GM12878 (cell line): ENCODE data around the gene STAT5A. TPM values are rescaled to one million over a fixed set of nuclear protein-coding genes. Genes with fewer than 3 reads are reported as not detected.

ENCODE experiments used
- ATAC-seq: fragments of 200-7000 bp; cut with Tn5 transposase; 3 replicates; pipeline ENCODE4 v1.9.1; 2020; ENCODE audit warnings: mild to moderate bottlenecking, moderate library complexity
- BruUV-seq: library from RNA; stranded (reverse); fragments of 400-500 nt; replicated peaks from 2 replicates; lab custom pipeline; 2021; lab: Mats Ljungman, UMichigan
- CTCF ChIA-PET: fragments of 300-600 bp; sonication (Branson Sonifier 250); formaldehyde crosslinking; extraction: SDS; loops from one replicate; lab custom pipeline; 2021; ENCODE audit warnings: inconsistent platforms; lab: Yijun Ruan, JAX
- POLR2A ChIA-PET: fragments of 350-600 bp; formaldehyde crosslinking; extraction: SDS; loops from one replicate; lab custom pipeline; 2021; ENCODE audit warnings: inconsistent platforms; lab: Charles Lee
- RAD21 ChIA-PET: fragments of 300-600 bp; sonication (Branson Sonifier 250); formaldehyde crosslinking; loops from one replicate; lab custom pipeline; 2023; ENCODE audit warnings: antibody characterized with exemption; ENCODE audit not compliant: unreplicated experiment; lab: Charles Lee
- SMC1A ChIA-PET: fragments of 300-600 bp; sonication (Branson Sonifier 250); formaldehyde crosslinking; loops from one replicate; lab custom pipeline; 2023; ENCODE audit not compliant: unreplicated experiment, uncharacterized antibody; lab: Charles Lee
- DNase-seq: peaks from one replicate; pipeline ENCODE4 v3.0.0-alpha.2; 2011; ENCODE audit warnings: low read depth, low spot score
- FAIRE-seq: peaks from 3 replicates; lab custom pipeline; 2011; peaks lifted over from hg19 to GRCh38; lab: Jason Lieb, UNC
- H2AFZ ChIP-seq: 2 replicates; pipeline ENCODE4 v1.6.0; 2011; ENCODE audit warnings: low read depth, low read length, control low read depth; ENCODE audit not compliant: control insufficient read depth
- H3K27ac ChIP-seq: 2 replicates; pipeline ENCODE4 v1.5.1; 2011; ENCODE audit warnings: control low read depth; ENCODE audit not compliant: control insufficient read depth, insufficient read depth
- H3K27me3 ChIP-seq, 2 experiments: replicated peaks in 1 of 2; 2 replicates each; pipeline versions ENCODE4 v1.6.0 to v1.6.1; 2011; ENCODE audit warnings: low read length in 1 of 2; ENCODE audit not compliant: control insufficient read depth in 2 of 2, insufficient read depth in 2 of 2
- H3K36me3 ChIP-seq, 2 experiments: 2 replicates each; pipeline ENCODE4 v1.5.1; 2011; ENCODE audit warnings: low read length in 1 of 2; ENCODE audit not compliant: control insufficient read depth in 2 of 2, insufficient read depth in 2 of 2
- H3K4me1 ChIP-seq: 2 replicates; pipeline ENCODE4 v1.6.1; 2011; ENCODE audit warnings: mild to moderate bottlenecking, low read length, moderate library complexity, mixed read lengths; ENCODE audit not compliant: control insufficient read depth, insufficient read depth
- H3K4me2 ChIP-seq: 2 replicates; pipeline ENCODE4 v1.6.0; 2011; ENCODE audit warnings: control low read depth; ENCODE audit not compliant: control insufficient read depth, insufficient read depth
- H3K4me3 ChIP-seq: fragments of 200-600 bp; sonication (generic); 2 replicates; pipeline ENCODE4 v1.5.1; 2016
- H3K79me2 ChIP-seq: 2 replicates; pipeline ENCODE4 v1.6.0; 2011; ENCODE audit warnings: low read length; ENCODE audit not compliant: control insufficient read depth, insufficient read depth
- H3K9ac ChIP-seq: 2 replicates; pipeline ENCODE4 v1.8.0; 2011; ENCODE audit warnings: low read length, control low read depth, mixed read lengths; ENCODE audit not compliant: control insufficient read depth, insufficient read depth
- H3K9me3 ChIP-seq: replicated peaks from 3 replicates; pipeline ENCODE4 v1.5.1; 2011; ENCODE audit warnings: mild to moderate bottlenecking, low read length; ENCODE audit not compliant: control insufficient read depth, insufficient read depth
- H4K20me1 ChIP-seq: 2 replicates; pipeline ENCODE4 v1.6.0; 2011; ENCODE audit not compliant: control insufficient read depth, insufficient read depth
- ASH2L ChIP-seq: fragments of 300-600, 200-600 bp; sonication (generic); IDR thresholded peaks from 2 replicates; pipeline ENCODE4 v1.6.1; 2017; ENCODE audit warnings: low read depth, mild to moderate bottlenecking, borderline replicate concordance
- BACH1 ChIP-seq: fragments of 450-650 bp; IDR thresholded peaks from 2 replicates; pipeline ENCODE4 v1.6.1; 2017; ENCODE audit warnings: mild to moderate bottlenecking, borderline replicate concordance
- CEBPB ChIP-seq, 2 experiments: fragments of 150-350 bp in 1 of 2; IDR thresholded peaks; 2 replicates each; pipeline ENCODE4 v1.6.1; 2012 to 2014; ENCODE audit warnings: low read depth in 2 of 2, low read length in 2 of 2, borderline replicate concordance in 1 of 2, inconsistent platforms in 1 of 2
- E2F4 ChIP-seq: IDR thresholded peaks from 2 replicates; pipeline ENCODE4 v1.6.1; 2012; ENCODE audit warnings: low read depth, low read length, improper control_type of control experiment
- EZH2 ChIP-seq: IDR thresholded peaks from 2 replicates; pipeline ENCODE4 v1.6.1; 2012; ENCODE audit warnings: low read depth, mild to moderate bottlenecking, control low read depth, inconsistent platforms, low read length, borderline replicate concordance; ENCODE audit not compliant: control insufficient read depth
- HSF1 ChIP-seq: fragments of 150-350 bp; IDR thresholded peaks from 2 replicates; pipeline ENCODE4 v1.6.1; 2014; ENCODE audit warnings: mild to moderate bottlenecking, low read depth, low read length
- KAT2A ChIP-seq: conservative IDR thresholded peaks from 2 replicates; pipeline ENCODE4 v1.6.1; 2011; ENCODE audit warnings: low read depth, low read length; ENCODE audit not compliant: control insufficient read depth
- LARP7 ChIP-seq: fragments of 450-650 bp; IDR thresholded peaks from 2 replicates; pipeline ENCODE4 v1.6.1; 2017; ENCODE audit warnings: mild to moderate bottlenecking
- MEF2B ChIP-seq: fragments of 450-650 bp; IDR thresholded peaks from 2 replicates; pipeline ENCODE4 v1.6.1; 2018; ENCODE audit warnings: mild to moderate bottlenecking, moderate library complexity; ENCODE audit not compliant: partially characterized antibody, poor library complexity, severe bottlenecking
- NFIC ChIP-seq: IDR thresholded peaks from 2 replicates; pipeline ENCODE4 v1.6.1; 2012; ENCODE audit warnings: low read depth, mild to moderate bottlenecking, inconsistent platforms, low read length, moderate library complexity
- NFXL1 ChIP-seq: fragments of 450-650 bp; IDR thresholded peaks from 2 replicates; pipeline ENCODE4 v1.6.1; 2017; ENCODE audit warnings: antibody characterized with exemption, mild to moderate bottlenecking, borderline replicate concordance
- NRF1 ChIP-seq: conservative IDR thresholded peaks from 2 replicates; pipeline ENCODE4 v1.6.1; 2011; ENCODE audit warnings: mild to moderate bottlenecking, low read depth, low read length, improper control_type of control experiment
- POLR2AphosphoS5 ChIP-seq: IDR thresholded peaks from 2 replicates; pipeline ENCODE4 v1.6.1; 2011; ENCODE audit warnings: mild to moderate bottlenecking, low read length, inconsistent platforms
- SMC3 ChIP-seq: IDR thresholded peaks from 2 replicates; pipeline ENCODE4 v1.6.1; 2011; ENCODE audit warnings: low read length, improper control_type of control experiment, borderline replicate concordance
- SUPT20H ChIP-seq: IDR thresholded peaks from 2 replicates; pipeline ENCODE4 v1.6.1; 2011; ENCODE audit warnings: low read depth, mild to moderate bottlenecking, low read length, moderate library complexity, borderline replicate concordance; ENCODE audit not compliant: control insufficient read depth
- TAF1 ChIP-seq: IDR thresholded peaks from 2 replicates; pipeline ENCODE4 v1.6.1; 2011; ENCODE audit warnings: mild to moderate bottlenecking, low read depth, low read length, borderline replicate concordance
- TARDBP ChIP-seq: IDR thresholded peaks from 2 replicates; pipeline ENCODE4 v1.6.1; 2016; ENCODE audit warnings: borderline replicate concordance
- TBL1XR1 ChIP-seq: IDR thresholded peaks from 2 replicates; pipeline ENCODE4 v1.6.1; 2012; ENCODE audit warnings: low read depth, low read length, improper control_type of control experiment
- ZBTB33 ChIP-seq: fragments of 450-650 bp; IDR thresholded peaks from 2 replicates; pipeline ENCODE4 v1.6.1; 2017; ENCODE audit warnings: mild to moderate bottlenecking
- ZNF207 ChIP-seq: fragments of 450-650 bp; IDR thresholded peaks from 2 replicates; pipeline ENCODE4 v1.6.1; 2014; ENCODE audit warnings: antibody characterized with exemption, mild to moderate bottlenecking, borderline replicate concordance
- WGBS: methylation state at CpG from one replicate; pipeline ENCODE4 v1.1.6; 2016; ENCODE audit warnings: low lambda C conversion rate; ENCODE audit not compliant: insufficient replicate concordance, insufficient coverage; ENCODE audit errors: missing lambda C conversion rate; 5-methylcytosine and 5-hydroxymethylcytosine counted together
- in situ Hi-C: fragments of 300-500 bp; cut with MboI; formaldehyde crosslinking; loops from 9 replicates; pipeline ENCODE4 v1.14.3; 2018; ENCODE audit warnings: mixed read lengths
- intact Hi-C: fragments of 100-400 bp; cut with micrococcal nuclease; formaldehyde crosslinking; loops from one replicate; pipeline ENCODE4 v1.14.2; 2022; ENCODE audit not compliant: unreplicated experiment
- polyA plus RNA-seq, 11 experiments: library from polyadenylated mRNA; depleted of rRNA in 4 of 11; unstranded in 6 of 11; stranded (reverse) in 5 of 11; fragments of >200 nt; fragmentation: Nextera tagmentation in 4 of 11; fragmentation: Illumina TruSeq in 1 of 11; extraction: Ambion mirVana in 4 of 11; extraction: Trizol in 1 of 11; gene quantifications; 1 replicate in 1 of 11; 2 replicates in 10 of 11; pipeline versions ENCODE4 v1.2.1 to v1.2.3, GENCODE V29; 2011 to 2016; ENCODE audit warnings: inconsistent platforms in 2 of 11, missing spikeins in 2 of 11, low read depth in 1 of 11
- total RNA-seq, 4 experiments: library from RNA; depleted of rRNA in 3 of 4; stranded (reverse); fragments of >200 nt in 3 of 4; fragmentation: Illumina TruSeq in 1 of 4; extraction: Trizol in 1 of 4; gene quantifications; 2 replicates each; pipeline versions ENCODE4 v1.2.1 to v1.2.3, GENCODE V29; 2013 to 2021

The STAT5A gene
- total and polyA plus RNA-seq, 10 of the 15 experiments (the other 5 are each of a cell fraction or from before 2014, with no cell fraction given) = 14.8 to 86.4 (median 41.5) TPM

- no peak for FAIRE-seq
- 2% methylated on average over 33 of the region's 47 CpGs for WGBS
- peak; percentile 56 for ATAC-seq
- peak within 1 kb of the TSS; percentile 98 for H3K4me2 ChIP-seq
- ChIA-PET CTCF (interaction anchor here (1.0 to 2.0 kb wide), 2 partner anchors 10 to 130 kb away, joined by 3 to 14 read pairs; no protein-coding TSS in a partner anchor), RAD21 (no interaction called here), POLR2A (interaction anchor here (1.0 to 1.3 kb wide), 2 partner anchors 11 to 13 kb away, joined by 5 read pairs; partner anchors contain the start of gene STAT5A), SMC1A (interaction anchor here (1.0 kb wide), 1 partner anchor 9 kb away, joined by 3 read pairs; no protein-coding TSS in a partner anchor)
- peaks cover 23% of the 10 kb centered on the region for H3K4me1 ChIP-seq
- no peaks in the 10 kb centered on the region for H4K20me1 ChIP-seq
- no peaks in the 10 kb centered on the region for H3K9me3 ChIP-seq
- H2AFZ ChIP-seq = peak within 1 kb of the TSS; percentile 88
- H3K36me3 ChIP-seq = no peaks in the 10 kb centered on the region
- H3K79me2 ChIP-seq = peaks cover 42% of the 10 kb centered on the region
- DNase-seq = no peak
- intact Hi-C loops = no loop called here
- no TSS peak for BruUV-seq
- in situ Hi-C loops = no loop called here
- H3K27me3 ChIP-seq = no peaks in the 10 kb centered on the region
- H3K4me3 ChIP-seq = peak within 1 kb of the TSS; percentile 81
- peak within 1 kb of the TSS; percentile 83 for H3K9ac ChIP-seq
- H3K27ac ChIP-seq = peak within 1 kb of the TSS; percentile 77
- no peak for TF ChIP-seq HSF1
- no peak for TF ChIP-seq ZBTB33
- no peak for TF ChIP-seq KAT2A
- TF ChIP-seq BACH1 = 0 out of 2 replicates have a peak, but pooled peaks have one; percentile 79
- no peak for TF ChIP-seq EZH2
- no peak for TF ChIP-seq TBL1XR1
- no peak for TF ChIP-seq SMC3
- no peak for TF ChIP-seq CEBPB (IDR thresholded peaks at IDR 0.05; ENCODE audit: borderline replicate concordance in 1 of 2, low read depth in 2 of 2, low read length in 2 of 2)
- no peak; the same call in 1 of the 2 replicates for TF ChIP-seq POLR2AphosphoS5
- TF ChIP-seq SUPT20H = no peak
- TF ChIP-seq NFXL1 = no peak
- TF ChIP-seq ASH2L = no peak
- no peak for TF ChIP-seq ZNF207
- TF ChIP-seq MEF2B = no peak
- no peak for TF ChIP-seq TARDBP
- peak; percentile 60; the same call in 1 of the 2 replicates for TF ChIP-seq TAF1
- no peak for TF ChIP-seq NFIC
- TF ChIP-seq E2F4 = no peak
- TF ChIP-seq LARP7 = peak; percentile 66; the same call in 1 of the 2 replicates
- no peak for TF ChIP-seq NRF1
Measured at GRCh38 chr17:42276359-42276608, 12.0 kb upstream of the STAT5A start, which contains the start of gene STAT5B. Gene STAT5B, minus strand, starts transcription at chr17:42276391. Its CDS starts 44,264 bp downstream, at chr17:42232127.
